Caco-2 (cell line): Measurements from ENCODE around the gene CMTM4. TPM values are rescaled to one million over a fixed set of nuclear protein-coding genes. Genes with fewer than 3 reads are reported as not detected.

Experiments used
- BruUV-seq: library from RNA; stranded (reverse); fragments of 400-500 nt; replicated peaks from 2 replicates; lab custom pipeline; 2021; lab: Mats Ljungman, UMichigan
- CTCF ChIA-PET: fragments of 300-600 bp; sonication (Branson Sonifier 250); formaldehyde crosslinking; loops from one replicate; lab custom pipeline; 2022; ENCODE audit warnings: antibody characterized with exemption; lab: Charles Lee
- POLR2A ChIA-PET: fragments of 300-600 bp; sonication (Branson Sonifier 250); formaldehyde crosslinking; loops from one replicate; lab custom pipeline; 2022; ENCODE audit warnings: antibody characterized with exemption; lab: Charles Lee
- DNase-seq, 2 experiments: peaks; one replicate each; pipeline versions ENCODE4 v3.0.0 to v3.0.0-alpha.2; 2020 to 2022
- H3K27me3 ChIP-seq: replicated peaks from 2 replicates; pipeline ENCODE4 v1.6.0; 2011; ENCODE audit warnings: low read length; ENCODE audit not compliant: control insufficient read depth, insufficient read depth
- H3K36me3 ChIP-seq: 2 replicates; pipeline ENCODE4 v1.5.1; 2011; ENCODE audit warnings: low read length; ENCODE audit not compliant: control insufficient read depth, insufficient read depth
- H3K4me1 ChIP-seq: fragments of 250-450 bp; sonication (Bioruptor Pico); 2 replicates; pipeline ENCODE4 v1.5.1; 2020; ENCODE audit warnings: mild to moderate bottlenecking
- H3K4me3 ChIP-seq: 2 replicates; pipeline ENCODE4 v1.5.1; 2011; ENCODE audit warnings: low read depth, mild to moderate bottlenecking, control low read depth, low read length
- H3K9me3 ChIP-seq: fragments of 250-450 bp; sonication (Bioruptor Pico); 2 replicates; pipeline ENCODE4 v1.5.1; 2020; ENCODE audit warnings: mild to moderate bottlenecking, moderate library complexity
- H3K27ac Mint-ChIP-seq: one replicate; pipeline ENCODE4 v1.8.0; 2022; ENCODE audit warnings: mixed read lengths; ENCODE audit not compliant: unreplicated experiment
- H3K27me3 Mint-ChIP-seq: one replicate; pipeline ENCODE4 v1.8.0; 2022; ENCODE audit warnings: mixed read lengths; ENCODE audit not compliant: insufficient read depth, unreplicated experiment
- H3K36me3 Mint-ChIP-seq: one replicate; pipeline ENCODE4 v1.8.0; 2022; ENCODE audit warnings: mild to moderate bottlenecking, mixed read lengths; ENCODE audit not compliant: insufficient read depth, unreplicated experiment
- H3K4me1 Mint-ChIP-seq: one replicate; pipeline ENCODE4 v1.8.0; 2022; ENCODE audit warnings: low read depth, mixed read lengths; ENCODE audit not compliant: unreplicated experiment
- H3K4me3 Mint-ChIP-seq: one replicate; pipeline ENCODE4 v1.8.0; 2022; ENCODE audit warnings: mild to moderate bottlenecking, moderate library complexity, mixed read lengths; ENCODE audit not compliant: unreplicated experiment
- H3K9me3 Mint-ChIP-seq: one replicate; pipeline ENCODE4 v1.8.0; 2022; ENCODE audit warnings: mixed read lengths; ENCODE audit not compliant: unreplicated experiment
- intact Hi-C: fragments of 100-400 bp; cut with micrococcal nuclease; formaldehyde crosslinking; loops from one replicate; pipeline ENCODE4 v1.10.0; 2022; ENCODE audit not compliant: unreplicated experiment
- total RNA-seq: library from RNA; stranded (reverse); gene quantifications from 2 replicates; pipeline ENCODE4 v1.2.3, GENCODE V29; 2022
- TF ChIP-seq, protein P1 (sequence below), 2 experiments: fragments of 200-600 bp in 1 of 2; IDR thresholded peaks; 1 replicate in 1 of 2; 2 replicates in 1 of 2; pipeline versions ENCODE4 v1.5.1 to v1.8.0; 2011 to 2022; ENCODE audit warnings: antibody characterized with exemption in 1 of 2, control low read depth in 1 of 2, inconsistent platforms in 1 of 2, low read depth in 1 of 2, low read length in 1 of 2, mild to moderate bottlenecking in 1 of 2, moderate library complexity in 1 of 2; ENCODE audit not compliant: insufficient read depth in 1 of 2, severe bottlenecking in 1 of 2, unreplicated experiment in 1 of 2

CMTM4 gene
- total RNA-seq, 1 experiment from 2014 or later = 108 TPM

GRCh38 chr16:66705790-66706505 is 9.4 kb upstream of the CMTM4 start:
- no peaks in the 10 kb centered on the region for H3K27me3 Mint-ChIP-seq
- DNase-seq = no peak
- H3K36me3 Mint-ChIP-seq = no peaks in the 10 kb centered on the region
- BruUV-seq = no TSS peak
- intact Hi-C loops = no loop called here
- no peaks in the 10 kb centered on the region for H3K9me3 ChIP-seq
- ChIA-PET POLR2A (no interaction called here), CTCF (no interaction called here)
- H3K4me1 ChIP-seq = no peaks in the 10 kb centered on the region
- no peak overlapping the region for H3K27ac Mint-ChIP-seq
- no peaks in the 10 kb centered on the region for H3K9me3 Mint-ChIP-seq
- no peak overlapping the region for H3K4me3 Mint-ChIP-seq
- H3K4me3 ChIP-seq = no peak overlapping the region
- no peaks in the 10 kb centered on the region for H3K4me1 Mint-ChIP-seq
- TF ChIP-seq, protein P1, sequence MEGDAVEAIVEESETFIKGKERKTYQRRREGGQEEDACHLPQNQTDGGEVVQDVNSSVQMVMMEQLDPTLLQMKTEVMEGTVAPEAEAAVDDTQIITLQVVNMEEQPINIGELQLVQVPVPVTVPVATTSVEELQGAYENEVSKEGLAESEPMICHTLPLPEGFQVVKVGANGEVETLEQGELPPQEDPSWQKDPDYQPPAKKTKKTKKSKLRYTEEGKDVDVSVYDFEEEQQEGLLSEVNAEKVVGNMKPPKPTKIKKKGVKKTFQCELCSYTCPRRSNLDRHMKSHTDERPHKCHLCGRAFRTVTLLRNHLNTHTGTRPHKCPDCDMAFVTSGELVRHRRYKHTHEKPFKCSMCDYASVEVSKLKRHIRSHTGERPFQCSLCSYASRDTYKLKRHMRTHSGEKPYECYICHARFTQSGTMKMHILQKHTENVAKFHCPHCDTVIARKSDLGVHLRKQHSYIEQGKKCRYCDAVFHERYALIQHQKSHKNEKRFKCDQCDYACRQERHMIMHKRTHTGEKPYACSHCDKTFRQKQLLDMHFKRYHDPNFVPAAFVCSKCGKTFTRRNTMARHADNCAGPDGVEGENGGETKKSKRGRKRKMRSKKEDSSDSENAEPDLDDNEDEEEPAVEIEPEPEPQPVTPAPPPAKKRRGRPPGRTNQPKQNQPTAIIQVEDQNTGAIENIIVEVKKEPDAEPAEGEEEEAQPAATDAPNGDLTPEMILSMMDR (IDR thresholded peaks at IDR 0.05; ENCODE audit: insufficient read depth in 1 of 2, low read depth in 1 of 2, low read length in 1 of 2, severe bottlenecking in 1 of 2, unreplicated experiment in 1 of 2) = no peak
- no peaks in the 10 kb centered on the region for H3K36me3 ChIP-seq
- H3K27me3 ChIP-seq = no peaks in the 10 kb centered on the region

GRCh38 chr16:66703406-66704215 is 7.1 kb upstream of the CMTM4 start:
- ChIA-PET POLR2A (no interaction called here), CTCF (no interaction called here)
- TF ChIP-seq, protein P1 (IDR thresholded peaks at IDR 0.05; ENCODE audit: insufficient read depth in 1 of 2, low read depth in 1 of 2, low read length in 1 of 2, severe bottlenecking in 1 of 2, unreplicated experiment in 1 of 2) = no peak
- Histone ChIP-seq H3K36me3 (no peaks in the 10 kb centered on the region), H3K4me1 (no peaks in the 10 kb centered on the region), H3K4me3 (no peak overlapping the region), H3K9me3 (no peaks in the 10 kb centered on the region), H3K27me3 (no peaks in the 10 kb centered on the region)
- no TSS peak for BruUV-seq
- Mint-ChIP-seq H3K4me3 (no peak overlapping the region), H3K36me3 (no peaks in the 10 kb centered on the region), H3K27me3 (no peaks in the 10 kb centered on the region), H3K4me1 (no peaks in the 10 kb centered on the region), H3K27ac (no peak overlapping the region), H3K9me3 (no peaks in the 10 kb centered on the region)
- intact Hi-C loops = no loop called here
- DNase-seq = no peak

DNA sequence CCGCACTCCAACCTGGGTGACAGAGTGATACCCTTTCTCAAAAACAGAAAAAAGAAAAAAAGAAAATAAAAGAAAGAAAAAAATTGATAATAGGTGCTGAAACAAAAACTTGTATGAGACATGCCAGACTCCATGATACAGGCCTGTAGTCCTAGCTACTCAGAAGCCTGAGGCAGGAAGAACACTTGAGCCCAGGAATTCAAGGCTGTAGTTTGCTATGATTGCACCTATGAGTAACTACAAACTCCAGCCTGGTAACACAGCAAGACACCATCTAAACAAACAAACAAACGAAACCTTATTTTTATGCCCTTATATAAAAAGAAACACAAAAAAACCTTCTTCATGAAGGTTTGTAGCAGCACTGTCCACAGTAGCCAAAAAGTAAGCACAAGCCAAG is 5.0 kb upstream of the CMTM4 start:
- ChIA-PET POLR2A (interaction anchor here (0.6 kb wide), 1 partner anchor 49 kb away, joined by 4 read pairs; no protein-coding TSS in a partner anchor), CTCF (no interaction called here)
- H3K4me3 Mint-ChIP-seq = no peak overlapping the region
- intact Hi-C loops = no loop called here
- no peaks in the 10 kb centered on the region for H3K36me3 ChIP-seq
- H3K9me3 ChIP-seq = no peaks in the 10 kb centered on the region
- H3K27me3 ChIP-seq = no peaks in the 10 kb centered on the region
- no peaks in the 10 kb centered on the region for H3K9me3 Mint-ChIP-seq
- H3K27ac Mint-ChIP-seq = no peak overlapping the region
- H3K4me3 ChIP-seq = no peak overlapping the region
- TF ChIP-seq, protein P1 (IDR thresholded peaks at IDR 0.05; ENCODE audit: insufficient read depth in 1 of 2, low read depth in 1 of 2, low read length in 1 of 2, severe bottlenecking in 1 of 2, unreplicated experiment in 1 of 2) = no peak
- H3K4me1 ChIP-seq = no peaks in the 10 kb centered on the region
- BruUV-seq = no TSS peak
- H3K4me1 Mint-ChIP-seq = no peaks in the 10 kb centered on the region
- H3K27me3 Mint-ChIP-seq = no peaks in the 10 kb centered on the region
- DNase-seq = no peak
- H3K36me3 Mint-ChIP-seq = peaks cover 8% of the 10 kb centered on the region
